Heart right ventricle (tissue), 16 donors: ENCODE measurements around the gene CCDC71L. TPM values are rescaled to one million over a fixed set of nuclear protein-coding genes. Genes with fewer than 3 reads are reported as not detected.
"Not testable (repeated sequence)": the region's sequence is repeated elsewhere in the genome, so short reads cannot be mapped to it uniquely, and the experiment has no call there.

ENCODE experiments used
- ATAC-seq, 8 donors: fragments of 200-7000 bp; cut with Tn5 transposase; one replicate each; pipeline ENCODE4 v1.9.1; 2020; ENCODE audit warnings: mild to moderate bottlenecking in 8 of 8, moderate library complexity in 8 of 8, moderate number of reproducible peaks in 1 of 8
- DNase-seq, 2 donors: peaks; one replicate each; pipeline ENCODE4 v3.0.0-alpha.2; 2020
- H3K27ac ChIP-seq, 10 donors: fragments of 200-600 bp; sonication (generic) in 2 of 10; one replicate each; pipeline versions ENCODE4 v1.5.0 to v1.8.0; 2020 to 2022; ENCODE audit warnings: mild to moderate bottlenecking in 3 of 10
- H3K27me3 ChIP-seq, 7 donors: fragments of 200-600 bp; one replicate each; pipeline ENCODE4 v1.8.0; 2021 to 2022; ENCODE audit warnings: mild to moderate bottlenecking in 2 of 7
- H3K36me3 ChIP-seq, 9 donors: fragments of 200-600 bp; sonication (generic) in 1 of 9; one replicate each; pipeline versions ENCODE4 v1.5.0 to v1.8.0; 2020 to 2022; ENCODE audit warnings: mild to moderate bottlenecking in 2 of 9
- H3K4me1 ChIP-seq, 9 donors: fragments of 200-600 bp; sonication (generic) in 1 of 9; one replicate each; pipeline versions ENCODE4 v1.5.0 to v1.8.0; 2020 to 2022; ENCODE audit warnings: mild to moderate bottlenecking in 4 of 9
- H3K4me3 ChIP-seq, 10 donors: fragments of 200-600 bp; sonication (generic) in 2 of 10; one replicate each; pipeline versions ENCODE4 v1.5.0 to v1.8.0; 2020 to 2022; ENCODE audit warnings: mild to moderate bottlenecking in 7 of 10, moderate library complexity in 2 of 10
- H3K9me3 ChIP-seq, 11 donors: fragments of 200-600 bp in 10 of 11; sonication (generic) in 2 of 11; one replicate each; pipeline versions ENCODE4 v1.5.0 to v1.8.0; 2013 to 2022; ENCODE audit warnings: mild to moderate bottlenecking in 2 of 11, control low read depth in 1 of 11, moderate library complexity in 1 of 11
- CTCF ChIP-seq, 9 donors: fragments of 200-600 bp; sonication (generic) in 2 of 9; IDR thresholded peaks; one replicate each; pipeline versions ENCODE4 v1.5.0 to v1.8.0; 2021 to 2022; ENCODE audit warnings: antibody characterized with exemption in 9 of 9, mild to moderate bottlenecking in 5 of 9, moderate library complexity in 1 of 9
- WGBS, 2 donors: extraction: QIAGEN DNeasy Blood & Tissue Kit; methylation state at CpG; one replicate each; pipeline ENCODE4 v1.1.7; 2013; ENCODE audit warnings: inconsistent platforms in 1 of 2; 5-methylcytosine and 5-hydroxymethylcytosine counted together
- intact Hi-C, 10 donors: fragments of 100-400 bp; cut with DNase I; formaldehyde crosslinking; loops; one replicate each; pipeline versions ENCODE4 v1.11.1 to v1.14.2; 2022
- long read RNA-seq, 3 donors: library from polyadenylated mRNA; unstranded; transcript quantifications; one replicate each; pipeline ENCODE4 v2.0.0, GENCODE V29; 2020 to 2021
- polyA plus RNA-seq, 2 donors: library from polyadenylated mRNA; stranded (reverse); fragments of 200-250 nt; gene quantifications; one replicate each; pipeline ENCODE4 v1.2.3, GENCODE V29; 2013
- total RNA-seq, 10 donors: library from RNA; stranded (reverse); fragmentation: NEBNext Ultra II Directional in 3 of 10; extraction: Animal tissue kit (Norgen Biotek cat#: 25700) in 3 of 10; gene quantifications; one replicate each; pipeline versions ENCODE4 v1.2.1 to v1.2.4, GENCODE V29; 2021 to 2023
- donor health status: Arrhythmogenic right ventricular cardiomyopathy.
- donor health status: ischemic (EF 13 %, LVEDD 7.1; RV severe dilation, severe dysfunction).
- donor health status: healthy with polysubstance abuse.
- donor health status: DM: no; HTN: yes; CAD: no.
- donor health status: DM: no; HTN: no; CAD: no.
- donor health status: ischemic (EF 25% LVEDD 6.9; RV normal size, moderate dysfunction).
- donor health status: ischemic (EF 25% LVEDD 5.7; RV mildly dilated, moderate dysfunction).
- donor health status: healthy.
- donor health status: DM: yes; HTN: yes; CAD: no.
- donor health status: Ischemic cardiomyopathy.
- donor health status: ischemic (EF 35%, LVEDD 5.7; RV mildly dilated, moderate dysfunction).
- donor health status: nonischemic (EF 11% LVEDD 7.7; RV severe dilation, severe dysfunction).
- donor health status: DM: yes; HTN: yes; CAD: no.
- donor health status: PGD.
- donor health status: ischemic (EF 29% LVEDD 5.4; RV normal size, mild dysfunction).
- donor health status: nonischemic (EF 23%, LVEDD 6.1; RV moderate dilation, normal function).

Gene CCDC71L
- total RNA-seq (10 to 100 TPM in 1 of 10 donors, 1 to 10 TPM in 9; 4.5 to 12.2 (median 5.7) TPM), polyA plus RNA-seq (1 to 10 TPM; 3.0 to 4.2 TPM)
- long read RNA-seq, donor 1, full-length matches to known transcripts: 6 of 7 reads
- long read RNA-seq, donor 1, partial matches to known transcripts: 0 of 7 reads
- long read RNA-seq, donor 1, other reads (novel, unspliced or antisense): 1 of 7 reads
- long read RNA-seq, donor 2, full-length matches to known transcripts: 6 of 6 reads
- long read RNA-seq, donor 2, partial matches to known transcripts: 0 of 6 reads
- long read RNA-seq, donor 2, other reads (novel, unspliced or antisense): 0 of 6 reads
- long read RNA-seq, donor 3: 0 reads

DNA sequence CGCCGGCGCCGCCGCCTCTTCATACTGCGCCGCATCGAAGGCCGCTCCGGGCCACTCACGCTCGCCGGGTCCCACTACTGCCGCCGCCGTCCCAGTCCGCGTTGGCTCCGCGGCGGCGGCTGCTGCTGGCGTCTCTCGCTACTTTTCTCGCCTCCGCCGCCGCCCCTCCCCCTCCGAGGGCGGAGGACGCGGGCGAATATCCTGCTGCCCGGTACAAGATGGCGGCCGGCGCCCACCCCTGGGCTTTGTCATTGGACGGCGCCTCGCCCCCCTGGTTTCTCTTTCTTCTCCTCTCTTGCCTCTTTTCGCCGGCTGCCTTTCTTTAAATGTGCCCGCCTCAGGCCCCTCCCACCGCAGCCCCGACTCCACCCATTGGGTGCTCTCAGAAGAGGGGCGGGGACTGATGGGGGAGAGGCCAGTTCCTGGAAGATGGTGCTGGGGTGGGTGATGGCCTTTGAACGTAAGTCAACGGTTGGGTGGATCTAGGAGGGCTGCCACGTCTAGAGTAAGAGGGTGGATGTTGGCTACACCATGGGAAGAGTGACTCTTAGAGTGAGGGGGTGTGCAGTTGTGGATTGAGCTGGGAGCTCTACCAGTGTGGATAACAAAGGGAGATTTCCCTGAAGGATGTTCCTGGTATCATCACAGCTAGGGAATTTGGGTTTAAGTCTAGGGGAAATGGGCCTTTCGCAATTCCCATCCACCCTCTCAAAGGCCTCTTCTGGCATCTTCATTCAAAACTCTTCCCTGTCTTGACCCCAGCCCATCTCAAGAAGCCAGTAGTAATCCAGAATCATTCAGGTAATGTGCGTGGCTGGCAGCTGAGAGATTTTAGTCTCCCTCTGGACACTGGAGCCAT is at the start of gene CCDC71L:
CCDC71L (minus strand) TSS at position 297 of the 859 bp plus-strand sequence; CDS start at position 35, 262 bp downstream.
- ATAC-seq (peak; percentile 94 to 97 (median 96)), DNase-seq (peak; percentile 94 to 95)
- 3% methylated on average over 50 to 51 of the region's 51 CpGs for WGBS, 2 donors
- intact Hi-C loops: loop anchor here in 8 of 10 donors (2.0 to 10.0 kb wide), 11 partner anchors 56 to 484 kb away; partner anchors contain the start of gene NAMPT (in 1 of the 8)
- no peak for TF ChIP-seq CTCF (IDR thresholded peaks at IDR 0.05)
- Histone ChIP-seq H3K4me1 (peaks cover 0 to 35% (median 27%) of the 10 kb centered on the region in 9 donors), H3K27ac (peak within 1 kb of the TSS; percentile 86 to 98 (median 94)), H3K9me3 (no peaks in the 10 kb centered on the region), H3K4me3 (peak within 1 kb of the TSS; percentile 69 to 95 (median 82)), H3K36me3 (no peaks in the 10 kb centered on the region), H3K27me3 (no peaks in the 10 kb centered on the region)

DNA sequence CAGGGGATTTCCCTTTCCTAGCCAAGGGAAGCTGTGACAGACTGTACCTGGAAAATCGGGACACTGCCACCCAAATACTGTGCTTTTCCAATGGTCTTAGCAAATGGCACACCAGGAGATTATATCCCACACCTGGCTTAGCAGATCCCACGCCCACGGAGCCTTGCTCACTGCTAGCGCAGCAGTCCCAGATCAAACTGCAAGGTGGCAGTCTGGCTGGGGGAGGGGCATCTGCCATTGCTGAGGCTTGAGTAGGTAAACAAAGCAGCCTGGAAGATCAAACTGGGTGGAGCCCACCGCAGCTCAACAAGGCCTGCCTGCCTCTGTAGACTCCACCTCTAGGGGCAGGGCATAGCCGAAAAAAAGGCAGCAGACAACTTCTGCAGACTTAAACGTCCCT is 48.6 kb upstream of the CCDC71L start:
- H3K27ac ChIP-seq, intact Hi-C loops, H3K36me3 ChIP-seq, ATAC-seq, H3K9me3 ChIP-seq, DNase-seq, H3K4me3 ChIP-seq, H3K4me1 ChIP-seq: not testable (repeated sequence)
- H3K27me3 ChIP-seq: peaks cover 0 to 19% (median 0%) of the 10 kb centered on the region in 7 donors
- 85 to 88% methylated on average over 7 of the region's 7 CpGs for WGBS, 2 donors

DNA sequence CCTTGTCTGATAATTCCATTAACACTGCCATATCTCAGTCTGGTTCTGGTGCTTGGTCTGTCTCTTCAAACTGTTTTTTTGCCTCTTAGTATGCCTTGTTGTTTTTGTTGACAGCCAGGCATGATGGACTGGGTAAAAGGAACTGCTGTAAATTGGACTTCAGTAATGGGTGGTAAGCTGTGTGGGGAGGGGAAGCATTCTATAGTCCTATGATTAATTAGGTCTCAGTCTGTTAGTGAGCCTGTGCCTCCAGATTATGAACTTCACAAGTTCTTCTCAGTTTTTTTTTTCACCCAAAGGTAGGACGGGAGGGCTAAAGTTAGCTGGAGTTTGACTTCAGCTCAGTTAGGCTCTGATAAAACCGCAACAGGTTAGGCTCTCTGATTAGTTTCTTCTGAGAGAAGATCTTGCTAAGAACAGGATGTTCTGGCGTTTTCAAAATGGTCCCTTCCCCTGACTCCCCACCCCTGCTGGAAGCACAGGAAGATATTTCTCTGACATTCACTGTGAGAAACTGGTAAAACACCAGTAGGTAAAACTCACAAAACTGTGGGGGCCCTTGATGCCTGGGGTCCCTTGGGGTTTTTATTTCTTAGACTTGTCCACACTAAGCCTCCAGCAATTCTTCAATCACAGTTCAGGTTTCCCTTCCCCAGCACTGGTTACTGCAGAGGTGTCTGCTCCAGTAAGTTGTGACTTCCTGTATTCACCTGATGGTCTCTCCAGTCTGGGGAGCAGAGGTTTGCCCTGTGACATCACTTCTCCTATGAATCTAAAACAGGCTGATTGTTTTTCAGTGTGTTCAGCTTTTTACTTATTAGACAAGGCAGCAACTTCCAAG is 43.3 kb upstream of the CCDC71L start:
- intact Hi-C loops: no loop called here
- TF ChIP-seq CTCF (IDR thresholded peaks at IDR 0.05): no peak
- Histone ChIP-seq H3K36me3 (no peaks in the 10 kb centered on the region), H3K4me1 (no peaks in the 10 kb centered on the region), H3K9me3 (peaks cover 0 to 5% (median 0%) of the 10 kb centered on the region in 11 donors), H3K4me3 (no peak overlapping the region), H3K27me3 (peaks cover 0 to 16% (median 0%) of the 10 kb centered on the region in 7 donors), H3K27ac (no peak overlapping the region)
- DNase-seq: no peak
- 49 to 54% methylated on average over 3 of the region's 3 CpGs for WGBS, 2 donors
- ATAC-seq: no peak

- ATAC-seq (no peak), DNase-seq (no peak)
- no peak for TF ChIP-seq CTCF (IDR thresholded peaks at IDR 0.05)
- intact Hi-C loops: loop anchor here in 1 of 10 donors (1.0 kb wide), 1 partner anchor 29 kb away; no protein-coding TSS in a partner anchor
- Histone ChIP-seq H3K27ac (no peak overlapping the region), H3K27me3 (no peaks in the 10 kb centered on the region), H3K9me3 (peaks cover 0 to 10% (median 0%) of the 10 kb centered on the region in 11 donors), H3K4me1 (peaks cover 0 to 5% (median 0%) of the 10 kb centered on the region in 9 donors), H3K4me3 (no peak overlapping the region), H3K36me3 (no peaks in the 10 kb centered on the region)
- 79 to 81% methylated on average over 4 of the region's 4 CpGs for WGBS, 2 donors
Measured at GRCh38 chr7:106693677-106694353, 32.9 kb upstream of the CCDC71L start.
